ENCODE measurements around the gene DAD1.

The DAD1 gene

GRCh38 chr14:22587247-22587646 lies 1.8 kb downstream of the DAD1 start:
- Histone ChIP-seq H3K9me3 (ENCODE audit: insufficient read depth, low read depth, low read length) (no peaks in the 10 kb centered on the region), H3K4me1 (ENCODE audit: insufficient read depth, low read length) (peaks cover 5% of the 10 kb centered on the region; the same call in 1 of the 2 replicates), H3K27me3 (ENCODE audit: insufficient read depth, low read length) (no peaks in the 10 kb centered on the region), H3K4me3 (ENCODE audit: low read length) (no peak overlapping the region), H3K27ac (ENCODE audit: low read depth, low read length) (no peak overlapping the region), H3K9ac (ENCODE audit: low read depth, low read length) (no peak overlapping the region), H3K36me3 (ENCODE audit: insufficient read depth, low read length) (peaks cover 7% of the 10 kb centered on the region; the same call in 1 of the 2 replicates)
- 95% methylated on average over 5 of the region's 5 CpGs for WGBS

DNA sequence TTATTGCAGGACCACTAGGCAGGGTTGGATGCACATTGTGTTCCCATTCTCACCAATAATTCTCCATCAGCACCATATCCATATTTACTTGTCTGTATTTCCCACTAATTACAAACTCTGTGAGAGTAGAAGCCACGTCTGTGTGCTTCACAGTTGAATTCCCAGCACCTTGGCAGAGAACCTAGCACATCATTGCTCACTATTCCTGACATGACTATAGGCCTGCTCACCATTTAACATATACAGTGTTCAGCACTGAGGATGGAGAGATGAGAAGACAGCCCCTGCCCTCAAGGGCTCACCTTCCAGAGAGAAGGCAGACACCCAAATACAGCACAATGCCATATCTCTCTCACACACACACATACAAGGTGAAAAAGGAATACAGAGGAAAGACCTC lies 5.0 kb downstream of the DAD1 start:
- Histone ChIP-seq H3K4me3 (ENCODE audit: low read length) (no peak overlapping the region), H3K36me3 (ENCODE audit: insufficient read depth, low read length) (peaks cover 10% of the 10 kb centered on the region), H3K9ac (ENCODE audit: low read depth, low read length) (no peak overlapping the region), H3K27ac (ENCODE audit: low read depth, low read length) (no peak overlapping the region), H3K4me1 (ENCODE audit: insufficient read depth, low read length) (peaks cover 8% of the 10 kb centered on the region; the same call in 1 of the 2 replicates), H3K9me3 (ENCODE audit: insufficient read depth, low read depth, low read length) (no peaks in the 10 kb centered on the region), H3K27me3 (ENCODE audit: insufficient read depth, low read length) (no peaks in the 10 kb centered on the region)
- WGBS = 90% methylated on average over 1 of the region's 1 CpG

GRCh38 chr14:22580625-22581024 lies 8.4 kb downstream of the DAD1 start:
- no peak overlapping the region for H3K4me3 ChIP-seq (ENCODE audit: low read length)
- H3K4me1 ChIP-seq (ENCODE audit: insufficient read depth, low read length) = peaks cover 3% of the 10 kb centered on the region; the same call in 1 of the 2 replicates
- H3K9me3 ChIP-seq (ENCODE audit: insufficient read depth, low read depth, low read length) = no peaks in the 10 kb centered on the region
- 93% methylated on average over 2 of the region's 2 CpGs for WGBS
- H3K36me3 ChIP-seq (ENCODE audit: insufficient read depth, low read length) = peaks cover 10% of the 10 kb centered on the region
- H3K9ac ChIP-seq (ENCODE audit: low read depth, low read length) = no peak overlapping the region
- no peaks in the 10 kb centered on the region for H3K27me3 ChIP-seq (ENCODE audit: insufficient read depth, low read length)
- H3K27ac ChIP-seq (ENCODE audit: low read depth, low read length) = no peak overlapping the region

DNA sequence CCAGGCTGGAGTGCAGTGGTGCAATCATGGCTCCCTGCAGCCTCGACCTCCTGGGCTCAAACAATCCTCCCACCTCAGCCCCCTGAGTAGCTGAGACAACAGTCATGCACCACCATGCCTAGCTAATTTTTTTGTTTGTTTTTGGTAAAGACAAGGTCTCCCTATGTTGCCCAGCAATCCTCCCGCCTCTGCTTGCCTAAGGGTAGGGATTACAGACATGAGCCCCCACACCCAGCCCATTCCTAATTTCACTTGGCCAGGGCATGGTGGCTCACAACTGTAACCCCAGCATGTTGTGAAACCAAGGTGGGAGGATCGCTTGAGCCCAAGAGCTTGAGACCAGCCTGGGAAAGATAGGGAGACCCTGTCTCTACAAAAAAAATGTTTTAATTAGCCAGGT lies 9.1 kb downstream of the DAD1 start:
- H3K4me3 ChIP-seq (ENCODE audit: low read length) = no peak overlapping the region
- H3K9ac ChIP-seq (ENCODE audit: low read depth, low read length) = no peak overlapping the region
- H3K9me3 ChIP-seq (ENCODE audit: insufficient read depth, low read depth, low read length) = no peaks in the 10 kb centered on the region
- peaks cover 3% of the 10 kb centered on the region; the same call in 1 of the 2 replicates for H3K4me1 ChIP-seq (ENCODE audit: insufficient read depth, low read length)
- H3K27me3 ChIP-seq (ENCODE audit: insufficient read depth, low read length) = no peaks in the 10 kb centered on the region
- H3K27ac ChIP-seq (ENCODE audit: low read depth, low read length) = no peak overlapping the region
- H3K36me3 ChIP-seq (ENCODE audit: insufficient read depth, low read length) = peaks cover 13% of the 10 kb centered on the region
- 96% methylated on average over 3 of the region's 3 CpGs for WGBS

DNA sequence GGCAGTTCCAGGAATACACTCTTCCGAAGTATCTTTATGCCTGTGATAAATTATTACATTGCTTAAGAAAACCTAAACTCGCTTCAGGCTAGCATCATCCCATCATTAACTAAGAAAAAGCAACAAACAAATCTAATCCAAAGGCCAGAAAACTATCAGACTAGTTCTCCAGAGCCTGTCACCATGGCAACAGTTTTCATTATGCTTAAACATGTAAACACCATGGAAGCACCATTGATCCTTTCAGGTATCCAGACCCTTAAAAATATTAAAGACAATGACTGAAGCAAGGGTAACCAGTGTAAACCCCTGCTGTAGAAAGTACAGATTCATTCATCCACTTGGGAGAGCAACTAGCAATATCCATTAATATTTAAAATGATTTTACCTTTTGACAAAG lies 9.8 kb downstream of the DAD1 start:
- no peak overlapping the region for H3K27ac ChIP-seq (ENCODE audit: low read depth, low read length)
- no peaks in the 10 kb centered on the region for H3K27me3 ChIP-seq (ENCODE audit: insufficient read depth, low read length)
- H3K9ac ChIP-seq (ENCODE audit: low read depth, low read length) = no peak overlapping the region
- H3K4me3 ChIP-seq (ENCODE audit: low read length) = no peak overlapping the region
- H3K36me3 ChIP-seq (ENCODE audit: insufficient read depth, low read length) = peaks cover 17% of the 10 kb centered on the region
- H3K4me1 ChIP-seq (ENCODE audit: insufficient read depth, low read length) = peaks cover 3% of the 10 kb centered on the region; the same call in 1 of the 2 replicates
- no peaks in the 10 kb centered on the region for H3K9me3 ChIP-seq (ENCODE audit: insufficient read depth, low read depth, low read length)
- 93% methylated on average over 2 of the region's 2 CpGs for WGBS

DNA sequence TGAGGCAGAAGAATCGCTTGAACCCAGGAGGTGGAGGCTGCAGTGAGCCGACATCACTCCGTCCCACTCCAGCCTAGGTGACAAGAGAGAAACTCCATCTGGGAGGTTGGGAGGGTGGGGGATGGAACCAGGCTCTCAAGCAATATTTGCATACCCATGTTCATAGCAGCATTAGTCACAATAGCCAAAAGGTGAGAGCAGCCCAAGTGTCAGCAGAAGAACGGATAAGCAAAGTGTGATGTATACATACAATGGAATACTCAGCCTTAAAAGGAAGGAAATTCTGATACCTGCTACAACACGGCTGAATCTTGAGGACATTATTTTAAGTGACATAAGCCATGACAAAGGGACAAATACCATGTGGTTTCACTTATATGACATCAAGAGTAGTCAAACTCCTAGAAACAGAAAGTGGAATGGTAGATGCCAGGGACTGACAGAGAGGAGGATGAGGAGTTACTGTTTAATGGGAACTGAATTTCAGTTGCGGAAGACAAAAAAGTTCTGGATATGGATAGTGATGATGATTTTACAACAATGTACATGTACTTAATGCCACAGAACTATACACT lies 11.6 kb downstream of the DAD1 start:
- no peak overlapping the region for H3K27ac ChIP-seq (ENCODE audit: low read depth, low read length)
- WGBS = 75% methylated on average over 6 of the region's 6 CpGs
- no peaks in the 10 kb centered on the region for H3K27me3 ChIP-seq (ENCODE audit: insufficient read depth, low read length)
- no peak overlapping the region for H3K9ac ChIP-seq (ENCODE audit: low read depth, low read length)
- peaks cover 3% of the 10 kb centered on the region; the same call in 1 of the 2 replicates for H3K4me1 ChIP-seq (ENCODE audit: insufficient read depth, low read length)
- no peaks in the 10 kb centered on the region for H3K9me3 ChIP-seq (ENCODE audit: insufficient read depth, low read depth, low read length)
- peaks cover 29% of the 10 kb centered on the region for H3K36me3 ChIP-seq (ENCODE audit: insufficient read depth, low read length)
- no peak overlapping the region for H3K4me3 ChIP-seq (ENCODE audit: low read length)

DNA sequence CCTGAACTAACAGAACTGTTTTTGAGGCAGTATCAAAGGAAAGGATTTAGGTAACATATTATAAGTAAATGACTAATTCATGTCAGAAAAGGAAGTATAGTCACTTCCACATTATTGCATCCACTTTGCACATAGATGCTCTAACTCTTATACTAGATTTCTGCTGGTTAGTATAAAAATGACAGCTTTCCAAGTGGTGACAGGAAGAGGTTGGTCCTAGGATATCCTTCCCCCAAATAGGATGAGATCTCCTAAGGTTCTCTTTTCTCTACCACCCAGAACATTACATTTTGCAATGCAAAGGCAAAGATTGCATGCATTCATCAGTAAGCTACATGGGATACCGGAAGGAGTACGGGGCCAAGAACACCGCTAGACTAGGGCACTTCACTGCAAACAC lies 15.2 kb downstream of the DAD1 start:
- no peak overlapping the region for H3K9ac ChIP-seq (ENCODE audit: low read depth, low read length)
- peaks cover 8% of the 10 kb centered on the region for H3K4me1 ChIP-seq (ENCODE audit: insufficient read depth, low read length)
- peaks cover 44% of the 10 kb centered on the region for H3K36me3 ChIP-seq (ENCODE audit: insufficient read depth, low read length)
- no peak overlapping the region for H3K27ac ChIP-seq (ENCODE audit: low read depth, low read length)
- no peak overlapping the region for H3K4me3 ChIP-seq (ENCODE audit: low read length)
- H3K27me3 ChIP-seq (ENCODE audit: insufficient read depth, low read length) = no peaks in the 10 kb centered on the region
- no peaks in the 10 kb centered on the region for H3K9me3 ChIP-seq (ENCODE audit: insufficient read depth, low read depth, low read length)
- WGBS = 96% methylated on average over 3 of the region's 3 CpGs

DNA sequence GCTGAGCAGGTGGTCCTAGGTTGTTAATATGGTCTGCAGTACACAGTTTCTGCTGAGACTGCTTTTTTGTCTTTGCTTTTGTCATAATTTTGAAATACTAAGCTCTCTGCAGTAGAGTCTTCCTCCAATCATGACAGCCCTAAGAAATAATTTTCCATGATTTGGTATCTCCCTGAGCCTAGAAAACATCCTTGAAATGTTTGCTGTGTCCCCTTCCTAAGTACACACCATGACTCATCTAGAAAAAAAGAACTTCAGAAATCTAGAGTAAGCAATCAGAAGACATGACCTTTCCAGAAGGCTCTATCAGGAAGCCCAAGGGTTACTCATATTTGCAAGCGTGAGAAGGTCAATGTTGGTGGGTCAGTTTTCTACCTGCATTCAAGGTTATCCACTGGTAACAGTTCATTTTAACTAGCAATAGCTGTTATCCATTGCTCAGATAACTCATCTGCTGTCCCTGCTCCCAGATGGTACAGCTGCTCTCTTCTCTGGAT lies 16.4 kb downstream of the DAD1 start:
- peaks cover 53% of the 10 kb centered on the region for H3K36me3 ChIP-seq (ENCODE audit: insufficient read depth, low read length)
- peaks cover 8% of the 10 kb centered on the region for H3K4me1 ChIP-seq (ENCODE audit: insufficient read depth, low read length)
- no peak overlapping the region for H3K27ac ChIP-seq (ENCODE audit: low read depth, low read length)
- H3K4me3 ChIP-seq (ENCODE audit: low read length) = no peak overlapping the region
- no peaks in the 10 kb centered on the region for H3K27me3 ChIP-seq (ENCODE audit: insufficient read depth, low read length)
- H3K9ac ChIP-seq (ENCODE audit: low read depth, low read length) = no peak overlapping the region
- H3K9me3 ChIP-seq (ENCODE audit: insufficient read depth, low read depth, low read length) = no peaks in the 10 kb centered on the region
- WGBS = 100% methylated on average over 1 of the region's 1 CpG

- no peaks in the 10 kb centered on the region for H3K9me3 ChIP-seq (ENCODE audit: insufficient read depth, low read depth, low read length)
- no peak overlapping the region for H3K4me3 ChIP-seq (ENCODE audit: low read length)
- H3K27me3 ChIP-seq (ENCODE audit: insufficient read depth, low read length) = no peaks in the 10 kb centered on the region
- H3K36me3 ChIP-seq (ENCODE audit: insufficient read depth, low read length) = peaks cover 71% of the 10 kb centered on the region
- WGBS = 38% methylated on average over 8 of the region's 8 CpGs
- peak overlapping the region; percentile 8; the same call in 1 of the 2 replicates for H3K9ac ChIP-seq (ENCODE audit: low read depth, low read length)
- H3K27ac ChIP-seq (ENCODE audit: low read depth, low read length) = peak overlapping the region; percentile 79
- peaks cover 8% of the 10 kb centered on the region for H3K4me1 ChIP-seq (ENCODE audit: insufficient read depth, low read length)
These were observed 18.7 kb downstream of the DAD1 start for GRCh38 chr14:22570132-22570949.

DNA sequence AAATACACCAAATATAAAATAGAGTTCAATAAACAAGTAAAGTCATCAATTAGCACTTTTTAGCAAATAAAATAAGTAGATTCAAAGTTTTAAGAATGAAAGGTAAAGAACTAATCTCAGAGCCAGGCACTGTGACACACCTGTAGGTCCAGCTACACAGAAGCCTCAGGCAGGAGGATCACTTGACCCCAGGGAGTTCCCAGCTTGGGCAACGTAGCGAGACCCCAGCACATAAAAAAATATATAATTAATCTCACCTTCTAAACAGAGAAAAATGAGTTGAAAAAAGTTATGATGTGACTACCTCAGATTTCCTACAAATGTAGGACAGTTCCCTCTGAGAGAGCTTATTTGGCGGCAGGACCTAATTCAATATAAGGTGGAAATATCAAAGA lies 19.3 kb downstream of the DAD1 start:
- no peaks in the 10 kb centered on the region for H3K27me3 ChIP-seq (ENCODE audit: insufficient read depth, low read length)
- H3K36me3 ChIP-seq (ENCODE audit: insufficient read depth, low read length) = peaks cover 72% of the 10 kb centered on the region
- no peak overlapping the region for H3K9ac ChIP-seq (ENCODE audit: low read depth, low read length)
- H3K27ac ChIP-seq (ENCODE audit: low read depth, low read length) = no peak overlapping the region
- WGBS = no CpG with 5 or more reads among the region's 3 CpGs
- no peak overlapping the region for H3K4me3 ChIP-seq (ENCODE audit: low read length)
- H3K9me3 ChIP-seq (ENCODE audit: insufficient read depth, low read depth, low read length) = no peaks in the 10 kb centered on the region
- peaks cover 8% of the 10 kb centered on the region for H3K4me1 ChIP-seq (ENCODE audit: insufficient read depth, low read length)

- Histone ChIP-seq H3K9me3 (ENCODE audit: insufficient read depth, low read depth, low read length) (no peaks in the 10 kb centered on the region), H3K36me3 (ENCODE audit: insufficient read depth, low read length) (peaks cover 72% of the 10 kb centered on the region), H3K4me1 (ENCODE audit: insufficient read depth, low read length) (peaks cover 8% of the 10 kb centered on the region), H3K9ac (ENCODE audit: low read depth, low read length) (no peak overlapping the region), H3K27ac (ENCODE audit: low read depth, low read length) (no peak overlapping the region), H3K4me3 (ENCODE audit: low read length) (no peak overlapping the region), H3K27me3 (ENCODE audit: insufficient read depth, low read length) (no peaks in the 10 kb centered on the region)
- 94% methylated on average over 4 of the region's 6 CpGs for WGBS
These were observed 19.8 kb downstream of the DAD1 start for GRCh38 chr14:22569106-22569736.

All from HUES64 (cell line).